PC-3 (cell line): ENCODE results near the gene IFNGR1. TPM values are rescaled to one million over a fixed set of nuclear protein-coding genes. Genes with fewer than 3 reads are reported as not detected.

ENCODE experiments used
- ATAC-seq: fragments of 200-7000 bp; cut with Tn5 transposase; 2 replicates; pipeline ENCODE4 v1.9.1; 2020; ENCODE audit warnings: mild to moderate bottlenecking, moderate library complexity
- BruUV-seq: library from RNA; stranded (reverse); fragments of 400-500 nt; replicated peaks from 2 replicates; lab custom pipeline; 2021; lab: Mats Ljungman, UMichigan
- CTCF ChIA-PET: fragments of 300-600 bp; sonication (Branson Sonifier 250); formaldehyde crosslinking; loops from one replicate; lab custom pipeline; 2022; ENCODE audit warnings: antibody characterized with exemption; lab: Charles Lee
- POLR2A ChIA-PET: fragments of 300-600 bp; sonication (Branson Sonifier 250); formaldehyde crosslinking; loops from one replicate; lab custom pipeline; 2022; ENCODE audit warnings: antibody characterized with exemption; ENCODE audit not compliant: unreplicated experiment; lab: Charles Lee
- DNase-seq: peaks from one replicate; pipeline ENCODE4 v3.0.0-alpha.2; 2015
- H2AFZ ChIP-seq: fragments of 300-600 bp; sonication (generic); 2 replicates; pipeline ENCODE4 v1.6.0; 2016; ENCODE audit warnings: antibody characterized with exemption, low read length
- H3F3A ChIP-seq: fragments of 300-600 bp; sonication (generic); one replicate; pipeline ENCODE4 v1.6.0; 2017; ENCODE audit warnings: antibody characterized with exemption, low read length, control low read depth, mild to moderate bottlenecking; ENCODE audit not compliant: unreplicated experiment
- H3K27ac ChIP-seq: fragments of 300-600 bp; sonication (generic); 2 replicates; pipeline ENCODE4 v1.5.1; 2016; ENCODE audit warnings: mild to moderate bottlenecking, low read length
- H3K27me3 ChIP-seq: fragments of 300-600 bp; sonication (generic); 2 replicates; pipeline ENCODE4 v1.6.1; 2016; ENCODE audit warnings: low read length, mixed read lengths
- H3K36me3 ChIP-seq: fragments of 300-600 bp; sonication (generic); 2 replicates; pipeline ENCODE4 v1.6.1; 2016; ENCODE audit warnings: low read depth, mixed run types, low read length, mixed read lengths
- H3K4me1 ChIP-seq: fragments of 300-600 bp; sonication (generic); 2 replicates; pipeline ENCODE4 v1.5.1; 2016; ENCODE audit warnings: low read length; ENCODE audit not compliant: insufficient read depth
- H3K4me2 ChIP-seq: fragments of 300-600 bp; sonication (generic); 2 replicates; pipeline ENCODE4 v1.6.0; 2016; ENCODE audit warnings: low read length
- H3K4me3 ChIP-seq: fragments of 300-600 bp; sonication (generic); 2 replicates; pipeline ENCODE4 v1.5.1; 2016; ENCODE audit warnings: mild to moderate bottlenecking, low read length, mixed read lengths
- H3K79me2 ChIP-seq: fragments of 300-600 bp; sonication (generic); 2 replicates; pipeline ENCODE4 v1.6.1; 2017; ENCODE audit warnings: low read length, mixed read lengths
- H3K9ac ChIP-seq: fragments of 300-600 bp; sonication (generic); 2 replicates; pipeline ENCODE4 v1.6.0; 2016; ENCODE audit warnings: mild to moderate bottlenecking, low read length
- H3K9me2 ChIP-seq: fragments of 300-600 bp; sonication (generic); replicated peaks from 2 replicates; pipeline ENCODE4 v1.6.1; 2016; ENCODE audit warnings: mixed run types, low read length, mixed read lengths
- H3K9me3 ChIP-seq: fragments of 300-600 bp; sonication (generic); 2 replicates; pipeline ENCODE4 v1.6.1; 2016; ENCODE audit warnings: low read length, mixed read lengths
- H4K20me1 ChIP-seq: fragments of 300-600 bp; sonication (generic); 2 replicates; pipeline ENCODE4 v1.6.1; 2016; ENCODE audit warnings: low read length, mixed read lengths
- CTCF ChIP-seq: fragments of 300-600 bp; sonication (generic); conservative IDR thresholded peaks from 2 replicates; pipeline ENCODE4 v1.5.1; 2017; ENCODE audit warnings: antibody characterized with exemption, low read depth, mild to moderate bottlenecking, low read length
- EZH2 ChIP-seq: fragments of 300-600 bp; sonication (generic); IDR thresholded peaks from one replicate; pipeline ENCODE4 v1.6.1; 2017; ENCODE audit warnings: antibody characterized with exemption, mild to moderate bottlenecking, low read length; ENCODE audit not compliant: unreplicated experiment
- EZH2phosphoT487 ChIP-seq: fragments of 300-600 bp; sonication (generic); IDR thresholded peaks from 2 replicates; pipeline ENCODE4 v1.6.1; 2018; ENCODE audit warnings: mild to moderate bottlenecking, antibody characterized with exemption, low read length, borderline replicate concordance
- intact Hi-C: fragments of 100-400 bp; cut with micrococcal nuclease; formaldehyde crosslinking; loops from 2 replicates; pipeline ENCODE4 v1.9.0; 2023
- total RNA-seq: library from RNA; depleted of rRNA; stranded (reverse); fragments of >200 nt; gene quantifications from 2 replicates; pipeline ENCODE4 v1.2.3, GENCODE V29; 2014

Gene IFNGR1
- total RNA-seq, 1 experiment from 2014 or later: 24.6 TPM

DNA sequence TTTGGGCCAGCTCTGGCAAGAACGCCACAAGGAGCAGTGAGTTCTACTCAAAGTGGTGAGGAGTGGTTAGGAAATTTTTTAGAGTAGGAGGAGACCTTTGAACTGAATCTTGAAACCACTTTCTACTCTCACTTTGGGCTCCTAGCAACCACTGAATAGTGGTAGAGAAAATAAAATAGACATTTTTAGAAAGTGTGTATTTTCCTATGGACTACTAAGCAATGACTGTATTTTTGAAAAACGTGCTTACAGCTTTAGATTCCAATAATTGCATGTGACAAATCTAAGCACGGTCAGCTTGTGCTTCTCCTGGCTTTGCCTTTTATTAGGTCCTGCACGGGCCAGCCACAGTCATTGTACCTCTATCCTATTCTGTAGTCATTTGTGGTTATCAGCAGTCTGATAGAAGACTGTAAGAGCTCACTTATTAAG, 8.7 kb upstream of the IFNGR1 start:
- no peak overlapping the region for H3K4me2 ChIP-seq
- no peaks in the 10 kb centered on the region for H3K36me3 ChIP-seq
- BruUV-seq: no TSS peak
- H3K9me2 ChIP-seq: no peaks in the 10 kb centered on the region
- H3K27ac ChIP-seq: no peak overlapping the region
- no peak overlapping the region for H3K4me3 ChIP-seq
- TF ChIP-seq EZH2phosphoT487: no peak
- TF ChIP-seq EZH2: no peak
- TF ChIP-seq CTCF: no peak
- ATAC-seq: no peak
- intact Hi-C loops: no loop called here
- no peak for DNase-seq
- peaks cover 13% of the 10 kb centered on the region for H3K4me1 ChIP-seq
- H4K20me1 ChIP-seq: no peaks in the 10 kb centered on the region
- H3K9me3 ChIP-seq: no peaks in the 10 kb centered on the region
- no peaks in the 10 kb centered on the region for H3K27me3 ChIP-seq
- CTCF ChIA-PET: no interaction called here
- H3K9ac ChIP-seq: no peak overlapping the region
- POLR2A ChIA-PET: interaction anchor here (0.7 kb wide), 1 partner anchor 331 kb away, joined by 3 read pairs; no protein-coding TSS in a partner anchor
- H2AFZ ChIP-seq: no peak overlapping the region
- H3F3A ChIP-seq: no peaks in the 10 kb centered on the region
- H3K79me2 ChIP-seq: no peaks in the 10 kb centered on the region

DNA sequence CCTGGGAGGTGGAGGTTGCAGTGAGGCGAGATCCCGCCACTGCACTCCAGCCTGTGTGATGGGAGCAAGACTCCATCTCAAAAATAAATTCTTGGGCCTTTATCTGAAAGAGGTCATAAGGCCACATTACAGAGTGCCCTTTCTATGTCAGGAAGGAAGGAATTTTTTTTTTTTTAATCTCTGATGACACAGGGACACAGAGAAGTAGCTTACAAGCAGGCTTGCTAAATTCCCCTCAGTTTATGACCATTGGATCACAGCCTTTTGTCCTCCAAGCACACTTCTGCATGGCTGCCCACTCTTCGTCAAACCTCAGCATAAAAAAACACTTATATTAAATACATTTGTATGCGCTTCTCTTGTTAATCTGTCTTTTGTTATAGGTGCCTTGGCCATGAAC, 7.5 kb upstream of the IFNGR1 start:
- Histone ChIP-seq H3K4me1 (peaks cover 13% of the 10 kb centered on the region), H3K9ac (no peak overlapping the region), H3K9me3 (no peaks in the 10 kb centered on the region), H3K79me2 (no peaks in the 10 kb centered on the region), H3F3A (no peaks in the 10 kb centered on the region), H3K36me3 (no peaks in the 10 kb centered on the region), H3K4me3 (no peak overlapping the region), H4K20me1 (no peaks in the 10 kb centered on the region), H3K4me2 (no peak overlapping the region), H2AFZ (no peak overlapping the region), H3K27ac (no peak overlapping the region), H3K27me3 (no peaks in the 10 kb centered on the region), H3K9me2 (no peaks in the 10 kb centered on the region)
- ATAC-seq (no peak), DNase-seq (no peak)
- intact Hi-C loops: no loop called here
- no TSS peak for BruUV-seq
- POLR2A ChIA-PET: no interaction called here
- CTCF ChIA-PET: no interaction called here
- no peak for TF ChIP-seq CTCF
- no peak for TF ChIP-seq EZH2
- no peak for TF ChIP-seq EZH2phosphoT487

DNA sequence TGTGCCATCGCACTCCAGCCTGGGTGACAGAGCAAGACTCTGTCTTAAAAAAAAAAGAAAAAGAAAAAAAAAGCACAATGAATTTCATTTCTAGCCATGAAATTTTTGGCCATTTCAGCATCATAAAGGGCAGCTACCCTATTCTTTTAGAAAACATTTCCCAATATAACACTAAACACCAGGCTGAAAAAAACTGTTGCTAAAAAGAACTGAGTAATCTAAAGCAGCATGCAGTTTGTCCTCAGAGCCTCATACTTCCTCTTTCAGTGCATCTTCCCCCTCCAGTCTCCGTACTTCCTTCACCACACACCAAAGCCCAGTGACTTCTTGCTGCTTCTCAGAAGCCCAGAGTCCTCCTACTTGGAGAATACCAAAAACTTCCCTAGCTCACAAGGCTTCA, 5.6 kb upstream of the IFNGR1 start:
- Histone ChIP-seq H3K4me3 (no peak overlapping the region), H2AFZ (no peak overlapping the region), H4K20me1 (no peaks in the 10 kb centered on the region), H3F3A (no peaks in the 10 kb centered on the region), H3K27ac (no peak overlapping the region), H3K4me1 (peaks cover 17% of the 10 kb centered on the region), H3K9me3 (no peaks in the 10 kb centered on the region), H3K79me2 (no peaks in the 10 kb centered on the region), H3K4me2 (no peak overlapping the region), H3K36me3 (no peaks in the 10 kb centered on the region), H3K9me2 (no peaks in the 10 kb centered on the region), H3K27me3 (no peaks in the 10 kb centered on the region), H3K9ac (no peak overlapping the region)
- DNase-seq (no peak), ATAC-seq (no peak)
- ChIA-PET POLR2A (no interaction called here), CTCF (no interaction called here)
- TF ChIP-seq EZH2 (no peak), CTCF (no peak), EZH2phosphoT487 (no peak)
- no TSS peak for BruUV-seq
- intact Hi-C loops: no loop called here
